GM12878 (cell line): Measurements from ENCODE around the gene SYNJ2. TPM values are rescaled to one million over a fixed set of nuclear protein-coding genes. Genes with fewer than 3 reads are reported as not detected.

ENCODE experiments used
- ATAC-seq: fragments of 200-7000 bp; cut with Tn5 transposase; 3 replicates; pipeline ENCODE4 v1.9.1; 2020; ENCODE audit warnings: mild to moderate bottlenecking, moderate library complexity
- BruUV-seq: library from RNA; stranded (reverse); fragments of 400-500 nt; replicated peaks from 2 replicates; lab custom pipeline; 2021; lab: Mats Ljungman, UMichigan
- CTCF ChIA-PET: fragments of 300-600 bp; sonication (Branson Sonifier 250); formaldehyde crosslinking; extraction: SDS; loops from one replicate; lab custom pipeline; 2021; ENCODE audit warnings: inconsistent platforms; lab: Yijun Ruan, JAX
- POLR2A ChIA-PET: fragments of 350-600 bp; formaldehyde crosslinking; extraction: SDS; loops from one replicate; lab custom pipeline; 2021; ENCODE audit warnings: inconsistent platforms; lab: Charles Lee
- RAD21 ChIA-PET: fragments of 300-600 bp; sonication (Branson Sonifier 250); formaldehyde crosslinking; loops from one replicate; lab custom pipeline; 2023; ENCODE audit warnings: antibody characterized with exemption; ENCODE audit not compliant: unreplicated experiment; lab: Charles Lee
- SMC1A ChIA-PET: fragments of 300-600 bp; sonication (Branson Sonifier 250); formaldehyde crosslinking; loops from one replicate; lab custom pipeline; 2023; ENCODE audit not compliant: unreplicated experiment, uncharacterized antibody; lab: Charles Lee
- DNase-seq: peaks from one replicate; pipeline ENCODE4 v3.0.0-alpha.2; 2011; ENCODE audit warnings: low read depth, low spot score
- FAIRE-seq: peaks from 3 replicates; lab custom pipeline; 2011; peaks lifted over from hg19 to GRCh38; lab: Jason Lieb, UNC
- H2AFZ ChIP-seq: 2 replicates; pipeline ENCODE4 v1.6.0; 2011; ENCODE audit warnings: low read depth, low read length, control low read depth; ENCODE audit not compliant: control insufficient read depth
- H3K27ac ChIP-seq: 2 replicates; pipeline ENCODE4 v1.5.1; 2011; ENCODE audit warnings: control low read depth; ENCODE audit not compliant: control insufficient read depth, insufficient read depth
- H3K27me3 ChIP-seq, 2 experiments: replicated peaks in 1 of 2; 2 replicates each; pipeline versions ENCODE4 v1.6.0 to v1.6.1; 2011; ENCODE audit warnings: low read length in 1 of 2; ENCODE audit not compliant: control insufficient read depth in 2 of 2, insufficient read depth in 2 of 2
- H3K36me3 ChIP-seq, 2 experiments: 2 replicates each; pipeline ENCODE4 v1.5.1; 2011; ENCODE audit warnings: low read length in 1 of 2; ENCODE audit not compliant: control insufficient read depth in 2 of 2, insufficient read depth in 2 of 2
- H3K4me1 ChIP-seq: 2 replicates; pipeline ENCODE4 v1.6.1; 2011; ENCODE audit warnings: mild to moderate bottlenecking, low read length, moderate library complexity, mixed read lengths; ENCODE audit not compliant: control insufficient read depth, insufficient read depth
- H3K4me2 ChIP-seq: 2 replicates; pipeline ENCODE4 v1.6.0; 2011; ENCODE audit warnings: control low read depth; ENCODE audit not compliant: control insufficient read depth, insufficient read depth
- H3K4me3 ChIP-seq: fragments of 200-600 bp; sonication (generic); 2 replicates; pipeline ENCODE4 v1.5.1; 2016
- H3K79me2 ChIP-seq: 2 replicates; pipeline ENCODE4 v1.6.0; 2011; ENCODE audit warnings: low read length; ENCODE audit not compliant: control insufficient read depth, insufficient read depth
- H3K9ac ChIP-seq: 2 replicates; pipeline ENCODE4 v1.8.0; 2011; ENCODE audit warnings: low read length, control low read depth, mixed read lengths; ENCODE audit not compliant: control insufficient read depth, insufficient read depth
- H3K9me3 ChIP-seq: replicated peaks from 3 replicates; pipeline ENCODE4 v1.5.1; 2011; ENCODE audit warnings: mild to moderate bottlenecking, low read length; ENCODE audit not compliant: control insufficient read depth, insufficient read depth
- H4K20me1 ChIP-seq: 2 replicates; pipeline ENCODE4 v1.6.0; 2011; ENCODE audit not compliant: control insufficient read depth, insufficient read depth
- ASH2L ChIP-seq: fragments of 300-600, 200-600 bp; sonication (generic); IDR thresholded peaks from 2 replicates; pipeline ENCODE4 v1.6.1; 2017; ENCODE audit warnings: low read depth, mild to moderate bottlenecking, borderline replicate concordance
- CBFB ChIP-seq: IDR thresholded peaks from 2 replicates; pipeline ENCODE4 v1.6.1; 2016; ENCODE audit warnings: antibody characterized with exemption, low read depth
- CHD2 ChIP-seq: IDR thresholded peaks from 2 replicates; pipeline ENCODE4 v1.6.1; 2011; ENCODE audit warnings: low read depth, low read length, improper control_type of control experiment, borderline replicate concordance
- ELK1 ChIP-seq: IDR thresholded peaks from 2 replicates; pipeline ENCODE4 v1.6.1; 2012; ENCODE audit warnings: low read depth, low read length, improper control_type of control experiment
- EZH2 ChIP-seq: IDR thresholded peaks from 2 replicates; pipeline ENCODE4 v1.6.1; 2012; ENCODE audit warnings: low read depth, mild to moderate bottlenecking, control low read depth, inconsistent platforms, low read length, borderline replicate concordance; ENCODE audit not compliant: control insufficient read depth
- HDAC2 ChIP-seq: fragments of 200-600 bp; sonication (generic); IDR thresholded peaks from 2 replicates; pipeline ENCODE4 v1.6.1; 2017
- HSF1 ChIP-seq: fragments of 150-350 bp; IDR thresholded peaks from 2 replicates; pipeline ENCODE4 v1.6.1; 2014; ENCODE audit warnings: mild to moderate bottlenecking, low read depth, low read length
- RAD21 ChIP-seq: IDR thresholded peaks from 2 replicates; pipeline ENCODE4 v1.6.1; 2011; ENCODE audit warnings: mild to moderate bottlenecking, low read depth, low read length, moderate library complexity; ENCODE audit not compliant: insufficient read depth
- RELA ChIP-seq: fragments of 450-650 bp; IDR thresholded peaks from 2 replicates; pipeline ENCODE4 v1.8.0; 2014; ENCODE audit warnings: borderline replicate concordance; ENCODE audit not compliant: partially characterized antibody
- REST ChIP-seq: IDR thresholded peaks from 2 replicates; pipeline ENCODE4 v1.6.1; 2012; ENCODE audit warnings: mild to moderate bottlenecking, low read depth, low read length
- SMAD5 ChIP-seq: IDR thresholded peaks from 2 replicates; pipeline ENCODE4 v1.6.1; 2016; ENCODE audit warnings: antibody characterized with exemption, low read depth
- SPI1 ChIP-seq: IDR thresholded peaks from 2 replicates; pipeline ENCODE4 v1.6.1; 2011; ENCODE audit warnings: low read depth, mild to moderate bottlenecking, low read length, moderate library complexity, borderline replicate concordance; ENCODE audit not compliant: insufficient read depth
- USF2 ChIP-seq: IDR thresholded peaks from 2 replicates; pipeline ENCODE4 v1.6.1; 2011; ENCODE audit warnings: low read depth, low read length, improper control_type of control experiment, borderline replicate concordance
- ZBTB33 ChIP-seq: fragments of 450-650 bp; IDR thresholded peaks from 2 replicates; pipeline ENCODE4 v1.6.1; 2017; ENCODE audit warnings: mild to moderate bottlenecking
- WGBS: methylation state at CpG from one replicate; pipeline ENCODE4 v1.1.6; 2016; ENCODE audit warnings: low lambda C conversion rate; ENCODE audit not compliant: insufficient replicate concordance, insufficient coverage; ENCODE audit errors: missing lambda C conversion rate; 5-methylcytosine and 5-hydroxymethylcytosine counted together
- in situ Hi-C: fragments of 300-500 bp; cut with MboI; formaldehyde crosslinking; loops from 9 replicates; pipeline ENCODE4 v1.14.3; 2018; ENCODE audit warnings: mixed read lengths
- intact Hi-C: fragments of 100-400 bp; cut with micrococcal nuclease; formaldehyde crosslinking; loops from one replicate; pipeline ENCODE4 v1.14.2; 2022; ENCODE audit not compliant: unreplicated experiment
- polyA plus RNA-seq, 11 experiments: library from polyadenylated mRNA; depleted of rRNA in 4 of 11; unstranded in 6 of 11; stranded (reverse) in 5 of 11; fragments of >200 nt; fragmentation: Nextera tagmentation in 4 of 11; fragmentation: Illumina TruSeq in 1 of 11; extraction: Ambion mirVana in 4 of 11; extraction: Trizol in 1 of 11; gene quantifications; 1 replicate in 1 of 11; 2 replicates in 10 of 11; pipeline versions ENCODE4 v1.2.1 to v1.2.3, GENCODE V29; 2011 to 2016; ENCODE audit warnings: inconsistent platforms in 2 of 11, missing spikeins in 2 of 11, low read depth in 1 of 11
- total RNA-seq, 4 experiments: library from RNA; depleted of rRNA in 3 of 4; stranded (reverse); fragments of >200 nt in 3 of 4; fragmentation: Illumina TruSeq in 1 of 4; extraction: Trizol in 1 of 4; gene quantifications; 2 replicates each; pipeline versions ENCODE4 v1.2.1 to v1.2.3, GENCODE V29; 2013 to 2021

SYNJ2 gene
- total and polyA plus RNA-seq, 10 of the 15 experiments (the other 5 are each of a cell fraction or from before 2014, with no cell fraction given), result 0.11 to 1.8 (median 0.57) TPM

GRCh38 chr6:158067436-158068015 lies 85.9 kb downstream of the SYNJ2 start:
- RAD21 ChIA-PET, result no interaction called here
- Histone ChIP-seq H4K20me1 (no peaks in the 10 kb centered on the region), H2AFZ (no peak overlapping the region), H3K4me3 (no peak overlapping the region), H3K9ac (no peak overlapping the region), H3K79me2 (no peaks in the 10 kb centered on the region), H3K4me2 (no peak overlapping the region), H3K9me3 (no peaks in the 10 kb centered on the region)
- 91% methylated on average over 10 of the region's 10 CpGs for WGBS
- in situ Hi-C loops, result no loop called here
- POLR2A ChIA-PET, result no interaction called here
- intact Hi-C loops, result no loop called here
- FAIRE-seq (no peak), DNase-seq (no peak)
- no peak for TF ChIP-seq RELA
- no peak for TF ChIP-seq CBFB
- no peak for TF ChIP-seq SPI1
- no peak for TF ChIP-seq HDAC2
- TF ChIP-seq RAD21, result no peak
- TF ChIP-seq ZBTB33, result no peak
- no peak for TF ChIP-seq REST
- TF ChIP-seq ELK1, result no peak
- no peak for TF ChIP-seq ASH2L
- TF ChIP-seq EZH2, result no peak
- no peak for TF ChIP-seq SMAD5
- no peak for TF ChIP-seq USF2
- TF ChIP-seq CHD2, result no peak
- TF ChIP-seq HSF1, result no peak
- TF ChIP-seq, all 136 proteins: peak for 0
- BruUV-seq, result no TSS peak
- ATAC-seq, result no peak
- H3K27me3 ChIP-seq, result no peaks in the 10 kb centered on the region
- ChIA-PET CTCF (no interaction called here), SMC1A (no interaction called here)
- no peak overlapping the region for H3K27ac ChIP-seq
- H3K4me1 ChIP-seq, result no peaks in the 10 kb centered on the region
- H3K36me3 ChIP-seq, result no peaks in the 10 kb centered on the region
